Fibroblast of peridontal ligament (primary cell): Measurements from ENCODE around the gene FOXD3.

Experiments
- DNase-seq: peaks from one replicate; pipeline ENCODE4 v3.0.0-alpha.2; 2010; ENCODE audit errors: extremely low read depth

FOXD3 gene

GRCh38 chr1:63322114-63322943 lies at the start of gene FOXD3:
Gene FOXD3, plus strand, starts transcription at chr1:63322567. Its CDS starts 492 bp downstream, at chr1:63323059.
- DNase-seq, result peak; percentile 47

GRCh38 chr1:63272811-63273210 lies 49.6 kb upstream of the FOXD3 start:
- no peak for DNase-seq

- DNase-seq, result no peak
These were observed 48.0 kb upstream of the FOXD3 start for GRCh38 chr1:63274371-63274770.

GRCh38 chr1:63274979-63275378 lies 47.4 kb upstream of the FOXD3 start:
- no peak for DNase-seq

- no peak for DNase-seq
These were observed 45.7 kb upstream of the FOXD3 start for GRCh38 chr1:63276624-63277023.

- no peak for DNase-seq
These were observed 44.9 kb upstream of the FOXD3 start for GRCh38 chr1:63277195-63278192.

- no peak for DNase-seq
These were observed 40.6 kb upstream of the FOXD3 start for GRCh38 chr1:63281753-63282152.

- no peak for DNase-seq
These were observed 33.2 kb upstream of the FOXD3 start for GRCh38 chr1:63289135-63289534.

GRCh38 chr1:63294803-63295594 lies 27.4 kb upstream of the FOXD3 start:
- DNase-seq, result no peak

- no peak for DNase-seq
These were observed 18.0 kb upstream of the FOXD3 start for GRCh38 chr1:63304410-63304809.

GRCh38 chr1:63305043-63305442 lies 17.3 kb upstream of the FOXD3 start:
- no peak for DNase-seq

- no peak for DNase-seq
These were observed 15.1 kb upstream of the FOXD3 start for GRCh38 chr1:63307196-63307794.

GRCh38 chr1:63316598-63316983 lies 5.8 kb upstream of the FOXD3 start:
- DNase-seq, result no peak

- DNase-seq, result peak; percentile 27
These were observed 5.2 kb upstream of the FOXD3 start for GRCh38 chr1:63316984-63317816.

GRCh38 chr1:63317817-63318152 lies 4.6 kb upstream of the FOXD3 start:
- DNase-seq, result no peak

GRCh38 chr1:63318201-63318979 lies 4.0 kb upstream of the FOXD3 start:
- DNase-seq, result no peak

- no peak for DNase-seq
These were observed 3.0 kb upstream of the FOXD3 start for GRCh38 chr1:63319046-63320021.

- DNase-seq, result no peak
These were observed 2.2 kb upstream of the FOXD3 start for GRCh38 chr1:63320022-63320721.
